HG02763 (cell line): ENCODE measurements around the gene NCKAP5L.

Source experiments
- ATAC-seq: cut with Tn5 transposase; IDR thresholded peaks from one replicate; pipeline ENCODE4 v1.9.1; 2021; ENCODE audit warnings: mild to moderate bottlenecking, moderate library complexity; ENCODE audit not compliant: unreplicated experiment

Gene NCKAP5L

GRCh38 chr12:49824895-49825294, 3.3 kb downstream of the NCKAP5L start:
- no peak for ATAC-seq

GRCh38 chr12:49824416-49824815, 3.8 kb downstream of the NCKAP5L start:
- ATAC-seq = no peak

GRCh38 chr12:49823951-49824350, 4.3 kb downstream of the NCKAP5L start:
- no peak for ATAC-seq

- no peak for ATAC-seq
Observed at GRCh38 chr12:49823350-49823749, 4.9 kb downstream of the NCKAP5L start.

- ATAC-seq = no peak
Observed at GRCh38 chr12:49821373-49822287, 6.6 kb downstream of the NCKAP5L start.

- no peak for ATAC-seq
Observed at GRCh38 chr12:49819786-49820185, 8.4 kb downstream of the NCKAP5L start.

GRCh38 chr12:49818241-49818895, 9.8 kb downstream of the NCKAP5L start:
- no peak for ATAC-seq

GRCh38 chr12:49813131-49813530, 15.1 kb downstream of the NCKAP5L start:
- no peak for ATAC-seq

GRCh38 chr12:49811961-49812401, 16.2 kb downstream of the NCKAP5L start:
- no peak for ATAC-seq

GRCh38 chr12:49811136-49811535, 17.1 kb downstream of the NCKAP5L start:
- ATAC-seq = no peak

- no peak for ATAC-seq
Observed at GRCh38 chr12:49809906-49810389, 18.3 kb downstream of the NCKAP5L start.

- no peak for ATAC-seq
Observed at GRCh38 chr12:49809381-49809905, 18.8 kb downstream of the NCKAP5L start.

GRCh38 chr12:49808686-49809380, 19.4 kb downstream of the NCKAP5L start:
- ATAC-seq = no peak

GRCh38 chr12:49807991-49808580, 20.1 kb downstream of the NCKAP5L start:
- no peak for ATAC-seq

- ATAC-seq = no peak
Observed at GRCh38 chr12:49806877-49807276, 21.3 kb downstream of the NCKAP5L start.

GRCh38 chr12:49806321-49806813, 21.8 kb downstream of the NCKAP5L start:
- ATAC-seq = no peak

GRCh38 chr12:49805409-49805808, 22.8 kb downstream of the NCKAP5L start:
- ATAC-seq = no peak

GRCh38 chr12:49804821-49805220, 23.4 kb downstream of the NCKAP5L start:
- no peak for ATAC-seq

- no peak for ATAC-seq
Observed at GRCh38 chr12:49803693-49804450, 24.3 kb downstream of the NCKAP5L start.
